DMS53 (cell line): ENCODE results near the gene EML4.

Source experiments
- DNase-seq: peaks from one replicate; lab custom pipeline; 2025; lab: John Stamatoyannopoulos, UW

EML4 gene

DNA sequence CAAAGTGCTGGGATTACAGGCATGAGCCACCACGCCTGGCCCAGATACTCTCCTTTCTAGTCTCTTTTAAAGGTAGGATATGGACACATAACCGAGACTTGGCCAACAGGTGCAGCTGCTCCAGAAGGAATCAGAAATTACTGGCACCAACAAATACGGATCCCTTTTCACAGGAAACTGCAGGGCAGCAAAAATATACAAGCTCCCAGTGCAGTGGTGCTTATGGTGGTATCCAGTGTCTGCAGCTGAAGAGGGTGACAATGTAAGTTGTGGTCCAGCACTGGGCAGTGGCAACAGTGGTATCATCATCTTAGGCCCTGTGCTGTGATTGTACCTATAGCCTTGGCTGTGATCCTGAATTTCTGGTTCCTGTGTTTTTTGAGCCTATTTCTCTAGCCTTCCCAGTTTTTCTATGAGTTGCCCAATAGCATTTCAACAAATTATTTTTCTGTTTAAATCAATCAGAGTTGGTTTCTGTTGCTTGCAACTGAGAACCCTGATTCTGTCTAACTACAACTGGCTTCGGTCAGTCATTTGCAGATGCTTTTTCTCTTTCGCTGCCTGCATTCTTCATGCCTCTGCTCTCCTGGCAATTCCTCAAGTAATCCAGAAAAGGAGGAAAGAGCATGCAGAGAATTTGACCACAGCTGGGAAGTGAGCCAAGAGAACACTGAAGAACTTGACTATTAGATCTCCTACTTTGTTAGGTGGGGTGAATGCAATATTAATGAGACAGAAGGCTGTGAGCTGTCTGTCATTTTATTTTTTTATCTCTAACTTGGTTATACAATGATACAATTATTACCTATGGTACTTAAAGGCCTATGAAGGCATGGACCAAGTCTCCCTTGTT lies 30.8 kb upstream of the EML4 start:
- DNase-seq, result no peak

- no peak for DNase-seq
Observed at GRCh38 chr2:42139101-42139500, 30.1 kb upstream of the EML4 start.

DNA sequence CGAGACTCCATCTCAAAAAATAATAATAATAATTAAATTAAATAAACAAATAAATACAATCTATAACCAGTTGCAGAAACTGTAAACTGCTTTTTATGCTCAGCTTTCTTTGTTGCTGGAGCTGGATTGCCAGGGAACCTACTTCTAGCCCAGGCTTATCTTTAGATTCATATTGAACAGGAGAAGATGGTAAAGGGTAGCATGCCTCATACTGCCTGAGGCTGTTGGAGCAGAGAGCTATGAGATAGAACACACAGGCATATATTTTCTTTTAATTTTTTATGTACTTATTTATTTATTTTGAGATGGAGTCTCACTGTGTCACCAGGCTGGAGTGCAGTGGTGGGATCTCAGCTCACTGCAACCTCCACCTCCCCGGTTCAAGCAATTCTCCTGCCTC lies 28.7 kb upstream of the EML4 start:
- DNase-seq, result no peak

DNA sequence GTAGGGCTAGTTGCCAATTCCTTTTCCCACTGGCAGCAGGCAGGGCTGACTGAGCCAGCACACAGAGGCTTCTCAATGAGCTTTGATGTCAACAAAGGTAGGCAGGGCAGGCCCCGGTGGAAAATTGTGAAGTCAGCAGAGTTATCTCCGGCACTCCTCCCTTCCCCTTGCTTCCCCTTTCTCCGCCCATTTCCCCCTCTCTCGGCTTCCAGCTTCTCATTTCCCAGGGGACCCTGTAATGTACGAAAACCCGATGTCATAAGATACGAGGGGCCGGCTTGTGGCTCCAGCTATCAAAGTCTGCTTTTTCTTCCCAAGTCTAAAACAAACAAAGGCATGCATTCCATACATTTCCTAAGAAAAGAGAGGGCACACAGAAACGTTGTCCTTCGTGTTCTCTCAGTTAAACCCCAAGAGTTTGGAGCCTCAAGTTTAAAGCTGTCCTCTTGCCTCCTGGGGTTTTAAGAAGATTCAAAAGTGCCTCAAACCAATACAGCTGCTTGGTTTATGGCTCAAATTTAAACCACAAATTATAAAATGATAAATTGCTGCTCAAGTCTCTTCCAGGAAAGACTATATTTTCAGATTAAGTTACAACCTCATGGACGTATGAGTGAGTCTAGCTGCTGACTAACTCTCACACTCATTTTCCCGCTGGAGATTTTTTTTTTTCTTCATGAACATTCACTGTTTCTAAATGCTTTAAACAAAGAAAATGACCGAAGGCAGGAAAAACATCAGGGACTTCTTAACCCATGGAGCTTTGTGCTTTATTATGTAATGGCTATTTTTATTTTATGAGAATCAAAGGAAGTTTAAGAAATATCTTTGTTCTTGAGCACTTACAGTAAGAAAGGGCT lies 27.2 kb upstream of the EML4 start:
- peak; percentile 65 for DNase-seq

GRCh38 chr2:42142547-42143184 lies 26.5 kb upstream of the EML4 start:
- peak; percentile 46 for DNase-seq

- DNase-seq, result no peak
Observed at GRCh38 chr2:42147641-42148274, 21.4 kb upstream of the EML4 start.

GRCh38 chr2:42150159-42150558 lies 19.0 kb upstream of the EML4 start:
- DNase-seq, result no peak

GRCh38 chr2:42153944-42154581 lies 15.1 kb upstream of the EML4 start:
- no peak for DNase-seq

DNA sequence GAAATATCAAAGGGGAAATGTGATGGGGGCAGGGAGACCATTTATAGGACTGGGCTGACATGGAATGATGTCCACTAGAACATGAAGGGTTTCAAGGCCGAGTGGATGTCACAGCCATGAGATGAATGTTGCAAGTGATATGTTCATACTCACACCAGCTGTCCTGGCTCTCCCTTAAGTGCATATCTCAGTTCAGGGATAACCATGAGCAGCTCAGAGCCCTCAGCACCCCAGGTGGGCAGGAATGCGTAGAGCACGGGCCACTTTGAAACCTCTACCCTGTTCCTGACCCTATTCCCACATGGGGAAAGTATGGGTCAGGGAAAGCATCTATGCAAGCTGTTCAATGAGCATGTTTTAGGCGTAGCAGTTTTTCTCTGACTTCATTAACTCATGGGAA lies 12.4 kb upstream of the EML4 start:
- DNase-seq, result no peak

DNA sequence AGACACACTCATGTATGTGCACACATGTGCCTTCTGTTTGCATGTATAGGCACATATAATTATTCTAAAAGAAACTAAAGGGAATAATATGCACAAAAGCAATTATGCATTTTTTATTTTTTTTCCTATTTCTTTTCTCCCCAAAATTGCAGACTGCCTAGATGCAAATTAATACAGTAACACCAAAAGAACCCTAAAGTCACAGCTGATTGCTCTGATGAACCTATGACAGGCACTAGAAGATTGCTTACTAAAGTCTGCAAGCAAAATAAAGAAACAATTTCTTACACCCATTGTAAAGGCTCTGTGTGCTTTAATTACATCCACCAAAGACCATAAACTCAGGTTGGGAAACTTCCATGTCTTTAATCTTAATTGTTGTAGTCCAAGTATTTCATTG lies 7.7 kb upstream of the EML4 start:
- no peak for DNase-seq

GRCh38 chr2:42163444-42164045 lies 5.6 kb upstream of the EML4 start:
- DNase-seq, result no peak

DNA sequence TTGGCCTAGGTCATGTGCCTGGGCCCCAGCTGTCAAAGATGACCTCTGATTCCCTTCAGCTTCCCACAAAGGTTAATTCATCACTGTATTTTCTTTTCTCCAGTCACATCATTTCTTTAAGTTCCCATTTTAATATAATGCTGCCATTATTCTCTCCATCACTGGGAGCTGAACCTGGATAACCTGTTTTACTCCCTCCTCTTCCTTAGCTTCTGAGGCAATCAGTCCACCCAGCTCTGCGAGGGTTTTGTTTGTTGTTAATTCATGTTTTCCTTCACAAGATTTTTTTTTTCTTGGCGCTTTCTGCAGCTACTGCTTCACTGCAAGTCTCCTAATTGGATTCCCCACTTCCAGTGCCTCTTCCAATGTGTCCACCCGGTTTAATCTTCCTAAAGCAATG lies 5.1 kb upstream of the EML4 start:
- DNase-seq, result peak; percentile 7

- DNase-seq, result no peak
Observed at GRCh38 chr2:42164971-42165370, 4.2 kb upstream of the EML4 start.

GRCh38 chr2:42167458-42167857 lies 1.7 kb upstream of the EML4 start:
- no peak for DNase-seq

DNA sequence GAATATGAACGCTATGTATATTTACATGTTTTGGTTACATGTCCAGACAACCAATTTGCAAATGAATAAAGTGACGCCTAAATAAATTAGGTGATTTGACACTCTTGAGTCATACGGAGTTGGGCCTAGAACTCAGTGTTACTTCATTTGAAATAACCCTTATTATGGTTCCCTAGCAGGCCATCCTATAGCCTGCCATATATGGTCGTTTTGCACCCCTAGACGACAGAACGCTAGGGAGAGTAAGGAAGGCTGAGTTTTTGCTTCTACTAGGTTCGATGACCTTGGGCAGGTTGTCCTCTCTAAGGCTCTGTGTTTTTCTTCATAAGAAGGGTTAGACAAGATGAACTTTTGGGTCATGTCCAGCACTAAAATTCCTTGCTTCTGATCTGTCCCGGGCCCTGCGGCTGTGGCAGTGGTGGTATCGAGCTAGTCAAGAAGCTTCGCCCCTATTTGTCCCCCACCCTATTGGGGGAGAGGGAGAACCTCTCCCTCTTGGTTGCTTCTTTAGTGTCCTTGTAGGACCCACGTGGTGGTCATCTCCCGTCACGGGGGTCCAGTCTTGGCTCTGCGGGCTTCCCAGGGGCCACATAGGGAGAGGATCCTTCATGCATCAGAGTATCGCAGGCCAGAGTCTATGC lies 574 bp upstream of the EML4 start:
- DNase-seq, result no peak

DNA sequence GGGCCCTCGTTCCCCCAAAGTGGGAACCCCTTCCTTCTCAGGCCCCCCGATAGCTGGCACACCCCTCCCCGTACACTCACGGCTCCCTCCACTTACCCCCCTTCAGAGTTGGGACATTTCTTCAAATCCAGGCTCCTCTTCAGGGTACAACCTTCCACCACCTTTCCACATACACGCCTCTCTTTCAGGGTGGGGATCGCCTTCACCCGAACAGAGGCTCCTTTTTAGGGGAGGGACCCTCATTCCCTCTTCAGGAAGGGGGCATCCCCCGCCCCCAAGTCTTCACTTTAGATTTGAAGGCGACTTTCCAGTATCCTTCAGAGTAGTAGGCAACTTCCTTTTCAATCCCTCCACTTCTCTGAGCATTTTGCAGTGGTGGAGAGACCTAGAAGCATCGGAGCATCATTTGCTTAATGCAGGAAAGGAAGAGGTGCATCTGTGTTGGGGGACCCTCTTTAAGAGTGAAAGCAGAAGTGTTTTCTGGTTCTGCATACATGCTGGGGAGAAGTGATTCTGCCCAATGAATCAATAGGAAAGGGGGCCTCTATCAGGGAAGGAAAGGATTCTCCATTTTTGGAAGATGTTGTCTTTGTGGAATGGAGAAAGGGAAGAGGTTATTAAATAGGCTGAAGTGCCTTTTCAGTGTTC lies 845 bp downstream of the EML4 start:
- DNase-seq, result peak; percentile 22

DNA sequence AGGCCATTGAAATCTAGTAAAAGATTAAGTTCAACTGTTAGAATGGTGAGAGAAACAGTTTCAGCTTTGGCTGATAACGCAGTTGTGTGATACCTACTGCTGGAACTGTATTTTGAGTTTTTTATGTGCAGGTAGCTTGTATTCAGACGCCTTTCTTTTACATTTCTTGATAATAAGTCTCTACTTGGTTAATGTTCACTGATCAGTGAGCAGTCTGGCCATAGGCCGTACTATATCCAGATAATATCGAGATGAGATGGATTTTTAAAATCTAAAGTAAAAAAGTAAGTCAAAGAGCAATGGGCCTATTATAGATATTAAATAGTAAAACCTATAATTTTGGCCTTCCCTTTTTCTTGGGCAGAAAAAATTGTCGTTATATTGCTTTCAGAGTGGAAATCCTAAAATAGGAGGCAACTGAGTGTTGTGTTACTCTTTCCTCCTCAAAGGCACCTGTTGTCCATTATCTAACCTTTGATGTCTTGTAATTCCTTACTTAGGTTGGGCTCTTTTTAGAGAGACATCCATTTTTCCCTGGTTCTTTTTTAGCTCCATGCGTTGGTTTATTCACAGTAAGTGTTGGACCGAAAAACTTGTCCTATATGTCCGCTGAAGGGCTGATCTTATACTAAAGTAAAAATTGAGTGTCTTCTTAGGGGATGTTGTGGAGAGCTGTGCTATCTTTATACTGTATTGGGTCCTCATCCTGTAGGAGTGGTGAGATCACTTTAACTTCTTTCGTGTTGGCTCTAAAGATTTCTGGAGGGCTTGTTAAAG lies 1.7 kb downstream of the EML4 start:
- DNase-seq, result no peak

- no peak for DNase-seq
Observed at GRCh38 chr2:42171396-42171980, 2.3 kb downstream of the EML4 start.

DNA sequence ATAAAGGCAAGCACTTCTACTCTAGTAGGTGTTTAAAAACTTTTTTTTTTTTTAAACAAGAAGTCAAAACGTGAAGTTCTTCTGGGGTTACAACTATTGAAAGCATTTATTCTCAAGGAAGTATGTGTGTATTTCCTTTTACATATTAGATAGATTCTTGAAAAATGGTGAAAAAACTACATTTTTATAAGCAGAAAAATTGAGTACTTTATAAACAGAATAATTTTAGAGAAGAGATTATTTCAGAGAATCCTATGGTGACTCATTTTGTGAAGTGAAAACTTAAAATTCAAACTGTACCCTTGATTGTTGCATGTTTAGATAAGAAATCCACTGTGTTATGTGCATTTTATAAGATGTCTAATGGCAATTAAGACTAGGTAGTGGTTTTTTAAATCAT lies 2.9 kb downstream of the EML4 start:
- DNase-seq, result no peak
